Erythroblast (primary cell): ENCODE measurements around the gene DIO3.

Source experiments
- GATA1 ChIP-seq: IDR thresholded peaks from 2 replicates; pipeline ENCODE4 v1.6.1; 2011; ENCODE audit warnings: low read depth, mild to moderate bottlenecking, control low read depth, low read length, moderate library complexity
- POLR2A ChIP-seq: IDR thresholded peaks from 2 replicates; pipeline ENCODE4 v1.6.1; 2011; ENCODE audit warnings: mild to moderate bottlenecking, low read length

DNA sequence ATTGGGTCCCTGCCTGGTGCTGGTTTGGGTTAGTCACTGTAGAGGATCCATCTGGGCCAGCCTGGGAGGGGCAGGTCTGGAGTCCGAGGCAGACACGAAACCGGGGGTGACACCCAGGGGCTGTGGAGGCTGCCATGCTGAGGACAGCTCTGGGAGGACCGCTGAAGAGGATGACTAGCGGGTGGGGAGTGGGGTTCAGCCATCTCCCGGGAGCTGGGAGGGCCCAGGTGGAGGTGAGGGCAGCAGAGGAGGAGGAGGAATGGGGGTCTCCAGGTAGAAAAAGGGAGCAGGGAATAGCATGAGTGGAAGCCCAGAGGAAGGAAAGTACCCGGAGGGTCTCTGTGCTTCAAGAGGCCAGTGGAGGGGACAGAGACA lies 4.0 kb upstream of the DIO3 start:
- no peak for TF ChIP-seq POLR2A
- no peak for TF ChIP-seq GATA1
